Subcutaneous adipose tissue (tissue), 4 donors: Measurements from ENCODE around the gene RASGRP2. TPM values are rescaled to one million over a fixed set of nuclear protein-coding genes. Genes with fewer than 3 reads are reported as not detected.

Experiments
- total RNA-seq, 4 donors: library from RNA; depleted of rRNA; stranded (reverse); fragments of >200 nt; gene quantifications; one replicate each; pipeline ENCODE4 v1.1.0, GENCODE V29; 2016
- TF ChIP-seq, protein P1 (sequence below): fragments of 450-650 bp; IDR thresholded peaks from one replicate; pipeline ENCODE4 v1.5.1; 2016; ENCODE audit warnings: low read depth, mild to moderate bottlenecking, control low read depth, antibody characterized with exemption, moderate library complexity

Gene RASGRP2
- total RNA-seq, 4 donors from 2014 or later, result 6.8 to 47.5 (median 14.6) TPM

DNA sequence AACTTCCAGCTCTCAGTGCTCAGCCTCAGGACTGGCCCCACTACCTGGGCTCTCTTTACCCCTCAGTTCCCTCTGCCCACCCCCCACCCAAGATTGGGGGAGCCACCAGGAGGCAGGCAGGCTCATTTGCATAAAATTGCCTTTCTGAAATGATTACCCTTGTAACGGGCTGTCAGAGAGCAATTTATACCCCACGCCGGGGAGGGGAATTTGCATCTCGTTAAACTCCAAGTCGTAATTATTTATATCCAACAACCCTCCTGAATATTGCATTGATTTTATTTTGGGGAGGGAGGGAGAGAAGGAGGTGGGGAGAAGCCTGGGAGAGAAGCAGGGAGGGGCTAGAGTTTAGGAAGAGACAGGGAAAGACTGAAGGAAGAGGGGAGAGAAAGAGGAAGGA, 29.3 kb downstream of the RASGRP2 start:
- TF ChIP-seq, protein P1, sequence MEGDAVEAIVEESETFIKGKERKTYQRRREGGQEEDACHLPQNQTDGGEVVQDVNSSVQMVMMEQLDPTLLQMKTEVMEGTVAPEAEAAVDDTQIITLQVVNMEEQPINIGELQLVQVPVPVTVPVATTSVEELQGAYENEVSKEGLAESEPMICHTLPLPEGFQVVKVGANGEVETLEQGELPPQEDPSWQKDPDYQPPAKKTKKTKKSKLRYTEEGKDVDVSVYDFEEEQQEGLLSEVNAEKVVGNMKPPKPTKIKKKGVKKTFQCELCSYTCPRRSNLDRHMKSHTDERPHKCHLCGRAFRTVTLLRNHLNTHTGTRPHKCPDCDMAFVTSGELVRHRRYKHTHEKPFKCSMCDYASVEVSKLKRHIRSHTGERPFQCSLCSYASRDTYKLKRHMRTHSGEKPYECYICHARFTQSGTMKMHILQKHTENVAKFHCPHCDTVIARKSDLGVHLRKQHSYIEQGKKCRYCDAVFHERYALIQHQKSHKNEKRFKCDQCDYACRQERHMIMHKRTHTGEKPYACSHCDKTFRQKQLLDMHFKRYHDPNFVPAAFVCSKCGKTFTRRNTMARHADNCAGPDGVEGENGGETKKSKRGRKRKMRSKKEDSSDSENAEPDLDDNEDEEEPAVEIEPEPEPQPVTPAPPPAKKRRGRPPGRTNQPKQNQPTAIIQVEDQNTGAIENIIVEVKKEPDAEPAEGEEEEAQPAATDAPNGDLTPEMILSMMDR, result no peak

DNA sequence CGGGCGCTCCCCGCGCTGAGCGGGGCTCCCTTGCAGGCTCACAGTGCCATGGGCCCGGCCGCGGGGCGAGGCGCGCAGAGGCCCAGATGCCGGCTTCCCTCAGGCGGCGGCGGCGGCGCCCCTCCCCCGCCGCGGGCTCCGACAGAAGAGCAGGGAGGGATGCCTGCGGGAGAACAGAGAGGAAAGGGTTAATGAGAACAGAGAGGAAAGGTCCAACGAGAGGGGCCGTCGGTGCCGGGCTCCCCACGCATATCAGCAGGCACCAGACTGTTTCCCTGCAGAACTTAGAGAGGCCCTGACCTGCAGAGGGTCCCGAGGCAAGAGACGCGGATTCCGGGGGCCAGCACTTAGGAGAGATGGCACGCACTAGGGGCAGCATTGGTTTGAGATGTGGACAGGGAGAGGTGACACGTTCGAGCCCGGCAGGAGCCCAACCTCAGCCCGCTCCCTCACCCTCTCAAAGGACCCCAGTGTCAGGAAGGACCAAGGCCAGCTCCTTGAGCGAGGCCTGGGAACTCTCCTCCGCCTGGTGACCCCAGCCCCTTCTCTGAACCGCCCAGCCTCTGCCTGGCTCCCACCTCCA, 30.1 kb downstream of the RASGRP2 start:
- TF ChIP-seq, protein P1, result no peak

DNA sequence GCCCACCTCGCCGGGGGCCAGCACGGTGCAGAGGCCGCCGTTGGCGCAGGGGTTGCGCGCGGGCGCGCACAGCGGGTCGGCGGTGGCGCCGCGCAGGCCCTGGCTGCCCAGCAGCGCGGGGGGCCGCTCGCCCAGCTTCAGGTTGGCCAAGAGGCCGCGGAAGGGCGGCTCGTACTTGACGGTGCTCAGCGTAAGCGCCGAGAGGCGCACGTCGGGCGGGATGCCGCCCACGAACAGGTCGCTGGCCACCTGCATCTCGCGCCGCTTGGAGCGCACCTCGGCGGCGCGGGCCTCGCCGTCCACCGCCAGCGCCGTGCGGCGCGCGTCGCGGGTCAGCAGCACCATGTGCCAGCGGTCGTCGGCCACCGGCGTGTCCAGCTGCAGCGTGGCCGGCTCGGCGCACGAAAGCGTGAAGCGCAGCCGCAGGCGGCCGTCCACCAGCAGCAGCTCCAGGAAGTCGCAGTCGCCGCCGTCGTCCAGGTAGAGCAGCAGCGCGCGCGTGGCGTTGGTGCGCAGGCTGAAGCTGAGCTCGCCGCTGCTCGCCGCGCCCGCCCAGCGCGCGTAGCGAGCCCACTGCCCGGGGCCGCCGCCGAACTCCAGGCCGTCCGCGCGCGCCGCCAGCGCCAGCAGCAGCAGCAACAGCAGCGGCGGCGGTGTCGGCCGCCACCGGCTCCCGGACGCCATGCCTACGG, 30.8 kb downstream of the RASGRP2 start:
- TF ChIP-seq, protein P1, result no peak

DNA sequence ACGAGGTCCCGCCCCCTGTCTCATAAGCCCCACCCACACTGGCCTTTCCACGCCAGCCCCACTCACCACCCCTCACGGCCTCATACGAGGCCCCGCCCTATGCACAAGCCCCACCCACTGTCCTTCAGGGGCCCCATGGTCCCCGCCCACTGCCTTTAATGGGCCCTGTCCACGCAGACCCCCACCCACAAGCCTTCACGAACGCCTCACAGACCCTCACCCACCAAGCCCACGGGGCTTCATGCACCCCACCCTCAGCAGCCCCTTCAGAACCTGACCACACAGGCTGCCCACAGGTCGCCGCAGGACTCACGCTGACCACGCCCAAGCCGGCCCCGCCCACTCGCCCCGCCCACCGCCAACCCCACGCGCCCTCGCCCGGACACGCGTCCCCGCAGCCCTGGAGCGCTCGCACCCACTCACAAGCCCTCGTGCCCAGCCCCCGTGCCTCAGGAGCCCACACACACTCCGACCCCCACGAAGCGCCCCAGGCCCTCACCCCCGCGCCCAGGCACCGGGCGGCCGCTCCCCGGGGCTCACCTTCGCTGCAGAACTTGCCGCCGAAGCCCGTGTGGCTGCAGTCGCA, 31.4 kb downstream of the RASGRP2 start:
- TF ChIP-seq, protein P1, result no peak

DNA sequence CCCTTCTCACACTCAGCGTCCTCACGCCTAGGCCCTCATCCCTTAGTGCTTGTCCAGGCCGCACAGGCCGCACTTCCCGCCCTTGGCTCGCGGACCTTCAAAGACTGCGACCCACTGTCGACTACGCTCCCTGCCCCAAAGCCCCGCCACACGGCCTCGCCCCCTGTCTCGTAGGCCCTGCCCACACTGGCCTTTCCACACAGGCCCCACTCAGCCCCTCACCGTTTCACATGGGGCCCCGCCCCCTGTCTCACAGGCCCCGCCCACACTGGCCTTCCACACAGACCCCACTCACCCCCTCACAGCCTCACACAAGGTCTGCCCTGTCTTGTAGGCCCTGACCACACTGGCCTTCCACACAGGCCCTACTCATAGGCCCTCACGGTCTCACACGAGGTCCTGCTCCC, 32.0 kb downstream of the RASGRP2 start:
- TF ChIP-seq, protein P1, result no peak

DNA sequence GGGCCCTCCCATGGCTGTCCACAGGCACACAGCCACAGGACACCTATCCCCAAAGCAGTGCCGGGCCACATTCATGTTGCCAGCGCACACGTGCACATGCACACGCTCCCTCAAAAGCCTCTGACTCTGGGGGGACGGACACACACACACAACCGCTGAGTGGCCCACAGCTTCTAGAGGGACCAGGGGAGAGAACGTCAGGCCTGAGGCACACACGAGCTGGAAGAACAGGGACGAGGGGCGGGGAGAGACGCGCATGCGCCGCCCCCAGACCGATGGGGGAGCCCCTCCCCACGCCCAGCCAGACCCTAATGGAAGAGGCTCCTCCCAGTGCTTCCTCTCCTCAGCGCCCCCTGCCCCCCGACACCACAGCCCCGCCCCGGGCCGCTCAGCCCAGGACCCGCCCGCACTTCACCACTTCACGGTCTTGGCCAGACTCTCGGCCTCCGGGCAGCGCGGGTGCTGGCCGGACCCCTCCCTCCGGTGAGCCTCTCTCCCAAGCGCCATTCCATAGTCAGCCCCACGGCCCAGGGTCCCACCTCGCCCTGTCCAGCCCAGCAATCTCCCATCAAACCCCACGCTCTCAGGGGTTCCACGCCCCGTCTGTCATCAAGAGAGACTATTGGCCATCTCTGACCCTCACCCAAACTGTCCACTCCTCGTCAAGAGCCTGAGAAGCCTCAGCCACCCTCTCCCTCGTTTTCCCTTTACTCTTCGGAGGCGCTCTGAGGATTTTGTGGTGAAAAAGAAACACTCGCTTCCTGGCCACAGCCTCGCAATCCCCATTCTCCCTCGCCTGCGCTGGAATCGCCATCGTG, 32.6 kb downstream of the RASGRP2 start:
- TF ChIP-seq, protein P1, result no peak
